ENCODE data around the gene ZNF396.
A peak's percentile ranks its signal among the peaks of the same experiment; 100 is the strongest.

ZNF396 gene

DNA sequence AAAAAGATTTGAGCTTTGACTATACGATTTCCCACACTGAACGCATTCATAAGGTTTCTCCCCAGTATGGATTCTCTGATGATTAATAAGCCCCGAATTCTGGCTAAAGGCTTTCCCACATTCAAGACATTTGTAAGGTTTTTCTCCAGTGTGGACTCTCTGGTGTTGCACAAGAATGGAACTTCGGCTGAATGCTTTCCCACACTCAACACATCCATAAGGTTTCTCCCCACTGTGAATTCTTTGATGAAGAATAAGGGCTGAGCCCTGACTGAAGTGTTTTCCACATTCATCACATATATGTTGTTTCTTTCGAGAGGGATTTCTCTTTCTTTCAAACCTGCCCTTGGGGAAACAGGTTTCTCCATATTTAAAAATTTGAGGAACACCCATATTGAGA lies 39.9 kb downstream of the ZNF396 start:
- no peaks in the 10 kb centered on the region for H3K27me3 ChIP-seq (ENCODE audit: control insufficient read depth, insufficient read depth, low read length)
- H2AFZ ChIP-seq, result no peak overlapping the region
- H3K4me2 ChIP-seq (ENCODE audit: low read length), result no peak overlapping the region
- no peaks in the 10 kb centered on the region for H3K36me3 ChIP-seq (ENCODE audit: control insufficient read depth, insufficient read depth, low read length)
- no peaks in the 10 kb centered on the region for H3K9me3 ChIP-seq (ENCODE audit: control insufficient read depth, low read length)
- TF ChIP-seq, protein P1, sequence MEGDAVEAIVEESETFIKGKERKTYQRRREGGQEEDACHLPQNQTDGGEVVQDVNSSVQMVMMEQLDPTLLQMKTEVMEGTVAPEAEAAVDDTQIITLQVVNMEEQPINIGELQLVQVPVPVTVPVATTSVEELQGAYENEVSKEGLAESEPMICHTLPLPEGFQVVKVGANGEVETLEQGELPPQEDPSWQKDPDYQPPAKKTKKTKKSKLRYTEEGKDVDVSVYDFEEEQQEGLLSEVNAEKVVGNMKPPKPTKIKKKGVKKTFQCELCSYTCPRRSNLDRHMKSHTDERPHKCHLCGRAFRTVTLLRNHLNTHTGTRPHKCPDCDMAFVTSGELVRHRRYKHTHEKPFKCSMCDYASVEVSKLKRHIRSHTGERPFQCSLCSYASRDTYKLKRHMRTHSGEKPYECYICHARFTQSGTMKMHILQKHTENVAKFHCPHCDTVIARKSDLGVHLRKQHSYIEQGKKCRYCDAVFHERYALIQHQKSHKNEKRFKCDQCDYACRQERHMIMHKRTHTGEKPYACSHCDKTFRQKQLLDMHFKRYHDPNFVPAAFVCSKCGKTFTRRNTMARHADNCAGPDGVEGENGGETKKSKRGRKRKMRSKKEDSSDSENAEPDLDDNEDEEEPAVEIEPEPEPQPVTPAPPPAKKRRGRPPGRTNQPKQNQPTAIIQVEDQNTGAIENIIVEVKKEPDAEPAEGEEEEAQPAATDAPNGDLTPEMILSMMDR (IDR thresholded peaks at IDR 0.05), result no peak
- H3K9ac ChIP-seq, result no peak overlapping the region
- H3K79me2 ChIP-seq, result peaks cover 4% of the 10 kb centered on the region
- no peak overlapping the region for H3K27ac ChIP-seq
- H3K4me3 ChIP-seq (ENCODE audit: low read depth, low read length), result no peak overlapping the region
- peaks cover 15% of the 10 kb centered on the region for H3K4me1 ChIP-seq

DNA sequence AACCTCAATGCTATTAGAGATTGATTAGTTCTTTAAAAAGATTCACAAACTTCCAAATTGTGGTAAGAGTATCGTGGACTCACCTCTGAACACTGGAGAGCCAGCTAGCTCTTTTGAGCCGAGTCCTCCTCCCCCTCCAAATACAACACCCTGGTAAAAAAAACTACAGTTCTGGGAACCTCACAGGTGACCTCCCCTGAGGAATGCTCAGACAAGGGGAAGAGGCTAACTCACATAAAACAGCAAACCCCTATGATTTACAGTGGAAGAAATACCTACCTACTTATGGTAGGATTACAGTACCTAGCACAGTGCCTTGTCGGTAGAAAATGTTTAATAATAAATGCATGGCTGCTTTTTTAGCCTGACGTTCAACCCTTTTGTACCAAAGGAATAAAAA lies 41.3 kb downstream of the ZNF396 start:
- Histone ChIP-seq H3K9me3 (ENCODE audit: control insufficient read depth, low read length) (no peaks in the 10 kb centered on the region), H3K4me3 (ENCODE audit: low read depth, low read length) (no peak overlapping the region), H2AFZ (no peak overlapping the region), H3K79me2 (no peaks in the 10 kb centered on the region), H3K27me3 (ENCODE audit: control insufficient read depth, insufficient read depth, low read length) (no peaks in the 10 kb centered on the region), H3K36me3 (ENCODE audit: control insufficient read depth, insufficient read depth, low read length) (no peaks in the 10 kb centered on the region), H3K9ac (no peak overlapping the region), H3K27ac (peak overlapping the region; percentile 37), H3K4me1 (peaks cover 15% of the 10 kb centered on the region), H3K4me2 (ENCODE audit: low read length) (no peak overlapping the region)
- TF ChIP-seq, protein P1 (IDR thresholded peaks at IDR 0.05), result no peak

DNA sequence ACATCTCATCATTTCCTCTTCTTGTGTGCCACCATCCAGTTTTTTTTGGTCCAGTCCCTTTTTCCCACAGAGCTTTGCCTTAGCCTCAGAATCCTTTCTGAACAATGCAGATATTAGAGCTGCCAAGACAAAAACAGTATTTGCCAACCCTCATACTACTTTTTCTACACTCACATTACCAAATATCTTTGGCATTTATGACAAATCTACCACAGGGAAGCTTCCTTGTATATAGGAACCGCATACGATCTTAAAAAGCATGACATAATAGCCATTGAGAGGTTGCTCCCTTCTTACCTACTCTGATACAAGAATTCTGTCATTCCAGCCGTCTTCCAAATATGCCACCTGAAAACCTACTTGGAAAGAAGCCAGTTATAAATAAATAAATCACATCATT lies 42.3 kb downstream of the ZNF396 start:
- Histone ChIP-seq H3K27ac (no peak overlapping the region), H3K4me3 (ENCODE audit: low read depth, low read length) (no peak overlapping the region), H3K9me3 (ENCODE audit: control insufficient read depth, low read length) (no peaks in the 10 kb centered on the region), H3K27me3 (ENCODE audit: control insufficient read depth, insufficient read depth, low read length) (no peaks in the 10 kb centered on the region), H3K4me2 (ENCODE audit: low read length) (no peak overlapping the region), H3K79me2 (no peaks in the 10 kb centered on the region), H3K9ac (no peak overlapping the region), H3K36me3 (ENCODE audit: control insufficient read depth, insufficient read depth, low read length) (no peaks in the 10 kb centered on the region), H2AFZ (no peak overlapping the region), H3K4me1 (peaks cover 15% of the 10 kb centered on the region)
- TF ChIP-seq, protein P1 (IDR thresholded peaks at IDR 0.05), result no peak

DNA sequence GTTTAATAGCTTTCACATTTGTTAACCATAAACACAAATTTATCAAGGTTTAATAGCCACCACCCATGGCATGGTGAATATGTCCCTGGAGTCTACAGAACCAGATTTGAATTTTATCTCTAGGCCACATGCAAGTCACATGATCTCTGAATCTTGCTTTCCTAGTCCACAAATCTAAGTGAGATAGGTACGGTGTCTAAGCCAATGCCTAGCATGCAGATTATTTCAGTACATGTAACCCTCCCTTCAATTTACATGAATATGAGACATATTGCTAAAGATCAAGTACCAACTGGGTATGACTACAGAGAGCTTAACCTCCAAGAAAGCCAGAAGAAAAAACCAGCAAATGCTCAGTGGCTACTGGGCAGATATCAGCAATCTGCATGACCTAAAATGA lies 42.9 kb downstream of the ZNF396 start:
- TF ChIP-seq, protein P1 (IDR thresholded peaks at IDR 0.05), result no peak
- H3K36me3 ChIP-seq (ENCODE audit: control insufficient read depth, insufficient read depth, low read length), result no peaks in the 10 kb centered on the region
- no peaks in the 10 kb centered on the region for H3K79me2 ChIP-seq
- no peak overlapping the region for H3K9ac ChIP-seq
- H3K27me3 ChIP-seq (ENCODE audit: control insufficient read depth, insufficient read depth, low read length), result no peaks in the 10 kb centered on the region
- H3K4me2 ChIP-seq (ENCODE audit: low read length), result no peak overlapping the region
- no peaks in the 10 kb centered on the region for H3K9me3 ChIP-seq (ENCODE audit: control insufficient read depth, low read length)
- no peak overlapping the region for H3K27ac ChIP-seq
- H3K4me1 ChIP-seq, result peaks cover 15% of the 10 kb centered on the region
- H3K4me3 ChIP-seq (ENCODE audit: low read depth, low read length), result no peak overlapping the region
- H2AFZ ChIP-seq, result no peak overlapping the region

DNA sequence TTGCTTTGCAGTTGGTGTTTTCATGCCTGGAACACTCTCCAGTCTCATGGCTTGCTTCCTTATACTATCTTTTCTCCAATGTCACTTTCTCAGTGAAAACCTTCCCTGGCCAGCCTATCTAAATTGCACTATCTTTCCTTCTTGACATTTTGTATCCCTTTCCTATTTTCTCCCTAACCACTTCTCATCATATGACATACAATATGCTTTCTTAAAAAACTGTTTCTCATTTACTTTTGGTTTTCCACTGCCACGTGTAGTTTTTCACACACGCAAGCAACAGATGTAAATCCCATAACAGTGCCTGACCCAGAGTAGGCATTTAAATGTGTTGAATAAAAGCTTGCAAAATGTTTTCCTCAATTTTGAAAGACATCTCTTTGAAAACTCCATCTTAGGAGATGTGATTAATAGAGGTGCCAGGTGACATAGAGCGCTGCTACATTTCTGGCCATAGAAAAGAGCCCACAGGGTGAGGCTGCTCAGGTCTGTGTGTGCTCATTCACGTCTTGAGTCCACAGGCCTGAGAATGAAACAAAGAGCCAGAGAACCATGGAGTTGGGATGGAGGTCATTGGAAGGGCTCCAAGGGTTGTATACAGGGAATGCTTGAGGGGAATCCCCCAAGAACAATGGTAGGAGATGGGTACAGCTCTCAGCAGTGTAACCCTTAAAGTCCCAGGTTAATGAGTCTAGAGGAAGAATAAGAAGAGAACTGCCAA lies 45.6 kb downstream of the ZNF396 start:
- Histone ChIP-seq H3K4me3 (ENCODE audit: low read depth, low read length) (no peak overlapping the region), H3K27me3 (ENCODE audit: control insufficient read depth, insufficient read depth, low read length) (no peaks in the 10 kb centered on the region), H3K36me3 (ENCODE audit: control insufficient read depth, insufficient read depth, low read length) (no peaks in the 10 kb centered on the region), H2AFZ (no peak overlapping the region), H3K27ac (no peak overlapping the region), H3K4me2 (ENCODE audit: low read length) (no peak overlapping the region), H3K79me2 (no peaks in the 10 kb centered on the region), H3K9me3 (ENCODE audit: control insufficient read depth, low read length) (no peaks in the 10 kb centered on the region), H3K9ac (no peak overlapping the region), H3K4me1 (peaks cover 14% of the 10 kb centered on the region)
- TF ChIP-seq, protein P1 (IDR thresholded peaks at IDR 0.05), result no peak

Measured in parathyroid adenoma (tissue), 2 donors.